ENCODE data around the gene CACNA1A.
A peak's percentile ranks its signal among the peaks of the same experiment; 100 is the strongest.
"Not testable (repeated sequence)": the region's sequence is repeated elsewhere in the genome, so short reads cannot be mapped to it uniquely, and the experiment has no call there.

The CACNA1A gene

GRCh38 chr19:13229246-13229645 is 277.0 kb downstream of the CACNA1A start:
- no peak for DNase-seq (ENCODE audit: low spot score)

GRCh38 chr19:13228561-13228960 is 277.7 kb downstream of the CACNA1A start:
- peak; percentile 43 for DNase-seq (ENCODE audit: low spot score)

- no peak for DNase-seq (ENCODE audit: low spot score)
These were observed 279.3 kb downstream of the CACNA1A start for GRCh38 chr19:13226983-13227382.

- peak; percentile 43 for DNase-seq (ENCODE audit: low spot score)
These were observed 280.1 kb downstream of the CACNA1A start for GRCh38 chr19:13225973-13226865.

GRCh38 chr19:13225085-13225484 is 281.2 kb downstream of the CACNA1A start:
- no peak for DNase-seq (ENCODE audit: low spot score)

- DNase-seq (ENCODE audit: low spot score) = no peak
These were observed 285.4 kb downstream of the CACNA1A start for GRCh38 chr19:13220847-13221246.

- DNase-seq (ENCODE audit: low spot score) = no peak
These were observed 290.5 kb downstream of the CACNA1A start for GRCh38 chr19:13215572-13216380.

- DNase-seq (ENCODE audit: low spot score) = no peak
These were observed 292.1 kb downstream of the CACNA1A start for GRCh38 chr19:13214036-13214730.

GRCh38 chr19:13212759-13213330 is 293.4 kb downstream of the CACNA1A start:
- DNase-seq (ENCODE audit: low spot score) = peak; percentile 63

- no peak for DNase-seq (ENCODE audit: low spot score)
These were observed 294.6 kb downstream of the CACNA1A start for GRCh38 chr19:13211426-13212308.

GRCh38 chr19:13210941-13211340 is 295.3 kb downstream of the CACNA1A start:
- DNase-seq (ENCODE audit: low spot score) = no peak

- DNase-seq (ENCODE audit: low spot score) = no peak
These were observed 295.9 kb downstream of the CACNA1A start for GRCh38 chr19:13210339-13210775.

- DNase-seq (ENCODE audit: low spot score) = no peak
These were observed 296.6 kb downstream of the CACNA1A start for GRCh38 chr19:13209484-13210338.

- no peak for DNase-seq (ENCODE audit: low spot score)
These were observed 297.4 kb downstream of the CACNA1A start for GRCh38 chr19:13208672-13209483.

GRCh38 chr19:13207846-13208671 is 298.2 kb downstream of the CACNA1A start:
- DNase-seq (ENCODE audit: low spot score) = no peak

GRCh38 chr19:13207237-13207845 is 298.9 kb downstream of the CACNA1A start:
- no peak for DNase-seq (ENCODE audit: low spot score)

GRCh38 chr19:13206587-13206986 is 299.7 kb downstream of the CACNA1A start:
- no peak for DNase-seq (ENCODE audit: low spot score)

GRCh38 chr19:13202112-13202511 is 304.2 kb downstream of the CACNA1A start:
- not testable (repeated sequence) for DNase-seq (ENCODE audit: low spot score)
